Ectodermal cell (in vitro differentiated cells): ENCODE measurements around the gene ENTPD2. TPM values are rescaled to one million over a fixed set of nuclear protein-coding genes. Genes with fewer than 3 reads are reported as not detected.

ENCODE experiments used
- H3K27ac ChIP-seq: 2 replicates; pipeline ENCODE4 v1.7.0; 2013; ENCODE audit warnings: mild to moderate bottlenecking, low read depth, low read length; ENCODE audit not compliant: insufficient read depth, poor library complexity, severe bottlenecking
- H3K27me3 ChIP-seq: 2 replicates; pipeline ENCODE4 v1.7.0; 2013; ENCODE audit warnings: mild to moderate bottlenecking, low read length; ENCODE audit not compliant: insufficient read depth, control insufficient read depth, poor library complexity, severe bottlenecking
- H3K36me3 ChIP-seq: one replicate; pipeline ENCODE4 v1.7.0; 2013; ENCODE audit warnings: low read length; ENCODE audit not compliant: control insufficient read depth, insufficient read depth
- H3K4me1 ChIP-seq: one replicate; pipeline ENCODE4 v1.7.0; 2013; ENCODE audit warnings: low read length; ENCODE audit not compliant: control insufficient read depth, insufficient read depth
- H3K4me3 ChIP-seq: 2 replicates; pipeline ENCODE4 v1.7.0; 2013; ENCODE audit warnings: low read depth, low read length, control low read depth; ENCODE audit not compliant: insufficient read depth
- H3K9me3 ChIP-seq: 2 replicates; pipeline ENCODE4 v1.7.0; 2013; ENCODE audit warnings: mild to moderate bottlenecking, low read length, moderate library complexity; ENCODE audit not compliant: control insufficient read depth
- WGBS, 2 experiments: methylation state at CpG; one replicate each; pipeline ENCODE4 v1.1.7; 2013; ENCODE audit warnings: missing lambda C conversion rate in 2 of 2; 5-methylcytosine and 5-hydroxymethylcytosine counted together
- polyA plus RNA-seq, 4 experiments: library from polyadenylated mRNA; stranded (reverse); fragments of 50-300 nt; gene quantifications; one replicate each; pipeline ENCODE4 v1.2.3, GENCODE V29; 2013

The ENTPD2 gene
- polyA plus RNA-seq (2013, experiment 1 of 4), result not detected
- polyA plus RNA-seq (2013, experiment 2 of 4), result 0.25 TPM
- polyA plus RNA-seq (2013, experiment 3 of 4), result not detected
- not detected for polyA plus RNA-seq (2013, experiment 4 of 4)

- Histone ChIP-seq H3K4me1 (peaks cover 10% of the 10 kb centered on the region), H3K27me3 (peaks cover 82% of the 10 kb centered on the region), H3K36me3 (no peaks in the 10 kb centered on the region), H3K4me3 (peak within 1 kb of the TSS; percentile 25), H3K9me3 (no peaks in the 10 kb centered on the region), H3K27ac (no peak within 1 kb of the TSS)
- WGBS, 2 experiments, result 19 to 20% methylated on average over 90 of the region's 90 CpGs
These were observed at the start of gene ENTPD2 for GRCh38 chr9:137053944-137054931. TSS of gene ENTPD2 (minus strand) at chr9:137054061. CDS start at chr9:137053997, 64 bp downstream.

GRCh38 chr9:137103206-137103999 lies 49.5 kb upstream of the ENTPD2 start:
- Histone ChIP-seq H3K27ac (no peak overlapping the region), H3K9me3 (no peaks in the 10 kb centered on the region), H3K36me3 (peaks cover 47% of the 10 kb centered on the region), H3K4me3 (no peak overlapping the region), H3K27me3 (no peaks in the 10 kb centered on the region), H3K4me1 (no peaks in the 10 kb centered on the region)
- WGBS, 2 experiments, result 93 to 94% methylated on average over 37 of the region's 37 CpGs

- Histone ChIP-seq H3K4me1 (no peaks in the 10 kb centered on the region), H3K27ac (no peak overlapping the region), H3K27me3 (no peaks in the 10 kb centered on the region), H3K9me3 (no peaks in the 10 kb centered on the region), H3K4me3 (no peak overlapping the region), H3K36me3 (peaks cover 51% of the 10 kb centered on the region)
- WGBS, 2 experiments, result 96 to 98% methylated on average over 14 of the region's 14 CpGs
These were observed 45.4 kb upstream of the ENTPD2 start for GRCh38 chr9:137099231-137099630.

GRCh38 chr9:137097761-137098462 lies 44.1 kb upstream of the ENTPD2 start:
- no peaks in the 10 kb centered on the region for H3K27me3 ChIP-seq
- no peaks in the 10 kb centered on the region for H3K9me3 ChIP-seq
- H3K4me1 ChIP-seq, result no peaks in the 10 kb centered on the region
- H3K4me3 ChIP-seq, result no peak overlapping the region
- peaks cover 43% of the 10 kb centered on the region for H3K36me3 ChIP-seq
- H3K27ac ChIP-seq, result no peak overlapping the region
- WGBS, 2 experiments, result 94% methylated on average over 20 of the region's 20 CpGs

GRCh38 chr9:137096785-137097546 lies 43.1 kb upstream of the ENTPD2 start:
- no peaks in the 10 kb centered on the region for H3K27me3 ChIP-seq
- no peaks in the 10 kb centered on the region for H3K9me3 ChIP-seq
- H3K4me3 ChIP-seq, result no peak overlapping the region
- no peak overlapping the region for H3K27ac ChIP-seq
- peaks cover 37% of the 10 kb centered on the region for H3K36me3 ChIP-seq
- no peaks in the 10 kb centered on the region for H3K4me1 ChIP-seq
- WGBS, 2 experiments, result 96% methylated on average over 31 of the region's 31 CpGs

GRCh38 chr9:137095664-137096517 lies 42.0 kb upstream of the ENTPD2 start:
- H3K27me3 ChIP-seq, result no peaks in the 10 kb centered on the region
- H3K27ac ChIP-seq, result no peak overlapping the region
- no peaks in the 10 kb centered on the region for H3K4me1 ChIP-seq
- H3K9me3 ChIP-seq, result no peaks in the 10 kb centered on the region
- 90 to 91% methylated on average over 30 of the region's 30 CpGs for WGBS, 2 experiments
- peaks cover 26% of the 10 kb centered on the region for H3K36me3 ChIP-seq
- H3K4me3 ChIP-seq, result no peak overlapping the region

GRCh38 chr9:137089232-137089947 lies 35.5 kb upstream of the ENTPD2 start:
- H3K27ac ChIP-seq, result no peak overlapping the region
- peaks cover 21% of the 10 kb centered on the region for H3K27me3 ChIP-seq
- WGBS, 2 experiments, result 93% methylated on average over 11 of the region's 11 CpGs
- no peak overlapping the region for H3K4me3 ChIP-seq
- peaks cover 12% of the 10 kb centered on the region for H3K36me3 ChIP-seq
- no peaks in the 10 kb centered on the region for H3K9me3 ChIP-seq
- H3K4me1 ChIP-seq, result peaks cover 12% of the 10 kb centered on the region

- peak overlapping the region; percentile 88 for H3K4me3 ChIP-seq
- 93 to 94% methylated on average over 5 of the region's 5 CpGs for WGBS, 2 experiments
- H3K27ac ChIP-seq, result no peak overlapping the region
These were observed 34.3 kb upstream of the ENTPD2 start for GRCh38 chr9:137088121-137088520.

More at GRCh38 chr9:137088121-137088520, 34.3 kb upstream of the ENTPD2 start:
- H3K36me3 ChIP-seq, result peaks cover 10% of the 10 kb centered on the region
- H3K9me3 ChIP-seq, result no peaks in the 10 kb centered on the region
- peaks cover 23% of the 10 kb centered on the region for H3K27me3 ChIP-seq
- peaks cover 12% of the 10 kb centered on the region for H3K4me1 ChIP-seq
